Measurements from ENCODE around the gene PLEK. TPM values are rescaled to one million over a fixed set of nuclear protein-coding genes. Genes with fewer than 3 reads are reported as not detected.

The PLEK gene
- total RNA-seq, 1 donor from 2014 or later = not detected

GRCh38 chr2:68385220-68385906 is 20.3 kb downstream of the PLEK start:
- Histone ChIP-seq H3K4me3 (ENCODE audit: low read depth, low read length) (no peak overlapping the region), H3K27me3 (ENCODE audit: control insufficient read depth, insufficient read depth, low read length) (peaks cover 5% of the 10 kb centered on the region), H3K36me3 (ENCODE audit: control insufficient read depth, insufficient read depth, low read length) (no peaks in the 10 kb centered on the region)
- TF ChIP-seq, protein P1, sequence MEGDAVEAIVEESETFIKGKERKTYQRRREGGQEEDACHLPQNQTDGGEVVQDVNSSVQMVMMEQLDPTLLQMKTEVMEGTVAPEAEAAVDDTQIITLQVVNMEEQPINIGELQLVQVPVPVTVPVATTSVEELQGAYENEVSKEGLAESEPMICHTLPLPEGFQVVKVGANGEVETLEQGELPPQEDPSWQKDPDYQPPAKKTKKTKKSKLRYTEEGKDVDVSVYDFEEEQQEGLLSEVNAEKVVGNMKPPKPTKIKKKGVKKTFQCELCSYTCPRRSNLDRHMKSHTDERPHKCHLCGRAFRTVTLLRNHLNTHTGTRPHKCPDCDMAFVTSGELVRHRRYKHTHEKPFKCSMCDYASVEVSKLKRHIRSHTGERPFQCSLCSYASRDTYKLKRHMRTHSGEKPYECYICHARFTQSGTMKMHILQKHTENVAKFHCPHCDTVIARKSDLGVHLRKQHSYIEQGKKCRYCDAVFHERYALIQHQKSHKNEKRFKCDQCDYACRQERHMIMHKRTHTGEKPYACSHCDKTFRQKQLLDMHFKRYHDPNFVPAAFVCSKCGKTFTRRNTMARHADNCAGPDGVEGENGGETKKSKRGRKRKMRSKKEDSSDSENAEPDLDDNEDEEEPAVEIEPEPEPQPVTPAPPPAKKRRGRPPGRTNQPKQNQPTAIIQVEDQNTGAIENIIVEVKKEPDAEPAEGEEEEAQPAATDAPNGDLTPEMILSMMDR (IDR thresholded peaks at IDR 0.05; ENCODE audit: insufficient read depth, low read length, poor library complexity, severe bottlenecking) = no peak
- no peak for DNase-seq (ENCODE audit: low read depth)

DNA sequence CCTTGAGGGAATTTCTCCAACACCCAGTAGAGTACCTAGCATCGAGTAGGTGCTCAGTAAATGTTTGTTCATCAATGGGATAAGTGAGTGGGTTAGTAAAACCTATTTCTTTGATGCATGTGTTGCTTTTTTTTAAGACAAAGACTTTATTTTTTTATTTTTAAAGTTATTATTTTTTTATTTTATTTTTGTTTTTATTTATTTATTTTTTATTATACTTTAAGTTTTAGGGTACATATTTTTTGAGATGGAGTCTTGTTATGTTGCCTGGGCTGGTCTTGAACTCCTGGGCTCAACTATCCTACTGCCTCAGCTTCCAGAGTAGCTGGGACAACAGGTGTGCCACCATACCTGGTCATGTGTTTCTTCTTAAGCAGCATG is 20.8 kb downstream of the PLEK start:
- TF ChIP-seq, protein P1 (IDR thresholded peaks at IDR 0.05; ENCODE audit: insufficient read depth, low read length, poor library complexity, severe bottlenecking) = no peak
- peaks cover 5% of the 10 kb centered on the region for H3K27me3 ChIP-seq (ENCODE audit: control insufficient read depth, insufficient read depth, low read length)
- DNase-seq (ENCODE audit: low read depth) = no peak

GRCh38 chr2:68386365-68386764 is 21.3 kb downstream of the PLEK start:
- H3K27me3 ChIP-seq (ENCODE audit: control insufficient read depth, insufficient read depth, low read length) = peaks cover 5% of the 10 kb centered on the region

More for the DNA sequence above, 20.8 kb downstream of the PLEK start:
- Histone ChIP-seq H3K4me3 (ENCODE audit: low read depth, low read length) (no peak overlapping the region), H3K36me3 (ENCODE audit: control insufficient read depth, insufficient read depth, low read length) (no peaks in the 10 kb centered on the region)

GRCh38 chr2:68387408-68388350 is 22.6 kb downstream of the PLEK start:
- no peak for DNase-seq (ENCODE audit: low read depth)
- H3K36me3 ChIP-seq (ENCODE audit: control insufficient read depth, insufficient read depth, low read length) = no peaks in the 10 kb centered on the region
- H3K27me3 ChIP-seq (ENCODE audit: control insufficient read depth, insufficient read depth, low read length) = peaks cover 5% of the 10 kb centered on the region
- no peak overlapping the region for H3K4me3 ChIP-seq (ENCODE audit: low read depth, low read length)
- TF ChIP-seq, protein P1 (IDR thresholded peaks at IDR 0.05; ENCODE audit: insufficient read depth, low read length, poor library complexity, severe bottlenecking) = no peak

More at GRCh38 chr2:68386365-68386764, 21.3 kb downstream of the PLEK start:
- TF ChIP-seq, protein P1 (IDR thresholded peaks at IDR 0.05; ENCODE audit: insufficient read depth, low read length, poor library complexity, severe bottlenecking) = no peak
- Histone ChIP-seq H3K36me3 (ENCODE audit: control insufficient read depth, insufficient read depth, low read length) (no peaks in the 10 kb centered on the region), H3K4me3 (ENCODE audit: low read depth, low read length) (no peak overlapping the region)
- no peak for DNase-seq (ENCODE audit: low read depth)

- peaks cover 5% of the 10 kb centered on the region for H3K27me3 ChIP-seq (ENCODE audit: control insufficient read depth, insufficient read depth, low read length)
These were observed 23.3 kb downstream of the PLEK start for GRCh38 chr2:68388358-68388757.

More at GRCh38 chr2:68388358-68388757, 23.3 kb downstream of the PLEK start:
- Histone ChIP-seq H3K36me3 (ENCODE audit: control insufficient read depth, insufficient read depth, low read length) (no peaks in the 10 kb centered on the region), H3K4me3 (ENCODE audit: low read depth, low read length) (no peak overlapping the region)
- TF ChIP-seq, protein P1 (IDR thresholded peaks at IDR 0.05; ENCODE audit: insufficient read depth, low read length, poor library complexity, severe bottlenecking) = no peak
- no peak for DNase-seq (ENCODE audit: low read depth)

Measured in kidney epithelial cell (primary cell).